NCI-H2196 (cell line): Measurements from ENCODE around the gene HEATR1.

Source experiments
- DNase-seq: peaks from one replicate; lab custom pipeline; 2025; ENCODE audit not compliant: unreplicated experiment; lab: John Stamatoyannopoulos, UW

Gene HEATR1

GRCh38 chr1:236543065-236543669 is 61.1 kb downstream of the HEATR1 start:
- no peak for DNase-seq

GRCh38 chr1:236541710-236542109 is 62.6 kb downstream of the HEATR1 start:
- no peak for DNase-seq

GRCh38 chr1:236540813-236541465 is 63.4 kb downstream of the HEATR1 start:
- no peak for DNase-seq

GRCh38 chr1:236536540-236536939 is 67.8 kb downstream of the HEATR1 start:
- DNase-seq: peak; percentile 7

GRCh38 chr1:236535662-236536161 is 68.6 kb downstream of the HEATR1 start:
- peak; percentile 62 for DNase-seq

- no peak for DNase-seq
Observed at GRCh38 chr1:236535190-236535589, 69.1 kb downstream of the HEATR1 start.

GRCh38 chr1:236534151-236534651 is 70.1 kb downstream of the HEATR1 start:
- DNase-seq: no peak

- no peak for DNase-seq
Observed at GRCh38 chr1:236532850-236533249, 71.5 kb downstream of the HEATR1 start.

GRCh38 chr1:236530959-236531358 is 73.4 kb downstream of the HEATR1 start:
- DNase-seq: no peak

GRCh38 chr1:236530286-236530685 is 74.0 kb downstream of the HEATR1 start:
- DNase-seq: no peak

GRCh38 chr1:236526079-236526478 is 78.2 kb downstream of the HEATR1 start:
- no peak for DNase-seq

GRCh38 chr1:236524895-236525184 is 79.5 kb downstream of the HEATR1 start:
- no peak for DNase-seq

- DNase-seq: peak; percentile 48
Observed at GRCh38 chr1:236524142-236524894, 80.0 kb downstream of the HEATR1 start.

GRCh38 chr1:236523704-236524141 is 80.6 kb downstream of the HEATR1 start, which contains the start of gene LGALS8:
TSS of gene LGALS8 (plus strand) at chr1:236523982. CDS start at chr1:236526071, 2,089 bp downstream.
- DNase-seq: peak; percentile 9

- DNase-seq: peak; percentile 15
Observed at GRCh38 chr1:236522937-236523703, 81.2 kb downstream of the HEATR1 start.

GRCh38 chr1:236520445-236521005 is 83.8 kb downstream of the HEATR1 start:
- DNase-seq: no peak

GRCh38 chr1:236518322-236518721 is 86.0 kb downstream of the HEATR1 start:
- DNase-seq: no peak

GRCh38 chr1:236516929-236517704 is 87.2 kb downstream of the HEATR1 start:
- peak; percentile 36 for DNase-seq

- peak; percentile 44 for DNase-seq
Observed at GRCh38 chr1:236515443-236515958, 88.8 kb downstream of the HEATR1 start.
